ENCODE measurements around the gene PTPRH.
A peak's percentile ranks its signal among the peaks of the same experiment; 100 is the strongest.
"Not testable (repeated sequence)": the region's sequence is repeated elsewhere in the genome, so short reads cannot be mapped to it uniquely, and the experiment has no call there.

The PTPRH gene

DNA sequence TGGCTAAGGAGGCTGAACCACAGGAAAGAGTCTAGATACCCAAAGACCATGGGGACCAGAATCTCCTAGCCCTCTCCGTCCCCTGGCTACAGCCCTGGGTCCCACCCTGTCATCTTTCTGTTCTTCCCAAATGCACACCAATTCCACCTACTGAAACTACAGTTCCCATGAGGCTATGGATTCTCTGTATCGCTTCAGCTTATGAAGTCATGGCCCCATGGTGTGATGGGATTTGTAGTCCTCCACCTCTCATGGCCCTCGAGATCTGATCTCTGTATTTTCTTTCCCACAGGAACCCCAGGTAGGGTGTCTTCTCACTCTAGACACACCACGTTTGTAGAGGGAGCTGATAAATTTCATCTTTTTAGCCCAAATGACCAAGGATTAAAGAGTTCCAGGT lies 11.8 kb downstream of the PTPRH start:
- H3K4me3 ChIP-seq (ENCODE audit: low read depth, low read length) = no peak overlapping the region
- no peak for DNase-seq (ENCODE audit: low read depth)

DNA sequence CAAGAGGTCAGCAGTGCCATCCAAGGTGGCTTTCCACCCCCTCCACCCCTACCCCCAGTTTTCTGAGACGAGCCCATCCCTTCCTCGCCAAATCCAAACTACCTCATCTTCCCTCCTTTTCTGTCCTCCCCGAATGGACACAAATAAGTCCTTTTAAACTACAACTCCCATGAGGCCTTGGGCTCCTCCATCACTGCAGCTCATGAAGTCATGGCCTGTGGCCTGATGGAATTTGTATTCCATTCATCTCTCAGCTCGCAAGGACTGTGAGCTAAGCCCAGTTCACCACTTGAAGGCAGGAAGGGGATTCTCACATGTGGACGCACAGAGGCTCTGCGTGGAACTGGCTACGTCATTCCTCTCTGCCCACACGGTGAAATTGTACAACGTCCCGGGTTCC lies 12.5 kb downstream of the PTPRH start:
- DNase-seq (ENCODE audit: low read depth) = no peak
- no peak overlapping the region for H3K4me3 ChIP-seq (ENCODE audit: low read depth, low read length)

DNA sequence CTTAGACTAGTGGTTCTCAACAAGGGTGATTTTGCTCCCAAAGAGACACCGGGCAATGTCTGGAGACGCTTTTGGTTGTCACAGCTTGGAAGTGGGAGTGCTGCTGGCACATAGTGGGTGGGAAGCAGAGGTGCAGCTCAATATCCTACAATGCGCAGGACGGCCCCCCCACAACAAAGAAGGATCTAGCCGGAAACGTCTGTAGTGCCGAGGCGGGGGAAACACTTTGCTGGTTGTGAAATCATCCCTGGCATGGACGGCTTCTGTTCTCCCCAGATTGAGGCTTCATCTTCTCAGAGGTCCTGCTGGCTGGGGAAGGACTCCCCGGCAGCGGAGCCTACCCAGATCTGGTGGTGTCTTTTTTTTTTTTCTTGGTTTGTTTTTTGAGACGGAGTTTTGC lies 15.8 kb downstream of the PTPRH start:
- DNase-seq (ENCODE audit: low read depth) = no peak
- H3K4me3 ChIP-seq (ENCODE audit: low read depth, low read length) = no peak overlapping the region

DNA sequence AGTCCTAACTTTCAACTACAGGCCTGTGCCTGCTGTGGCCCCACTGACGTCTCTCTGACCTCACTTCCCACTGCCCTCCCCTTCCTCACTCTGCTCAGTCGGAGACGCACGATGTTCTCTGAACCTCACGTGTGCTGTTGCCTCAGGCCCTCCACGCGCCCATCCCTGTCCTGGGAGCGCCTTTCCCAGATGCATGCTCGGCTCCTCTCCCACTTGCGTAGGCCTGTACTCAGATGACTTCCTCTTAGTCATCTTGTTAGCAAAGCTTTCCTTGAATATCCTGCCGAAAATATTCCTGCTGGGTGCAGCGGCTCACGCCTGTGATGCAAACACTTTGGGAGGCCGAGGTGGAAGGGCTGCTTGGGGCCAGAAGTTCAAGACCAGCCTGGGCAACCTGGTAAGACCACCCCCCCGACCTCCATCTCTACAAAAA lies 19.9 kb downstream of the PTPRH start:
- DNase-seq (ENCODE audit: low read depth) = peak; percentile 94
- no peak overlapping the region for H3K4me3 ChIP-seq (ENCODE audit: low read depth, low read length)

DNA sequence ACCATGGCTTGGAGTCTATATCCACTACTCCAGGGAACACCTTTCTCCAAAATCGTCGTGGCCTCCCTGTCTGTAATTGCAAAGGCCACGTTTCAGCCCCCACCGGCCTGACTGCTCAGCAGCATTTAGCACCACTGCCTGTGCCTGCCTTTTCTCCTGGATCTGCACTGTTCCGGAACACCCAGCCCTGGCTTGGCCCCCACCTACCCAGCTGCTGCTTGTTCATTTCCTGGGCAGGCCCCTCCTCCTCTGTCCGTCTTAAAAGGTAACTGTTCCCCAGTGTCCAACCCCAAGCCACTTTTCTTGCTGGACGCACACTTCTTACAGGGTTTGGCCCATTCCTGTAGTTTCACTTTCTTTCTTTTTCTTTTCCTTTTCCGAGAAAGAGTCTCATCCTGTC lies 20.7 kb downstream of the PTPRH start:
- DNase-seq (ENCODE audit: low read depth) = no peak
- H3K4me3 ChIP-seq (ENCODE audit: low read depth, low read length) = no peak overlapping the region

DNA sequence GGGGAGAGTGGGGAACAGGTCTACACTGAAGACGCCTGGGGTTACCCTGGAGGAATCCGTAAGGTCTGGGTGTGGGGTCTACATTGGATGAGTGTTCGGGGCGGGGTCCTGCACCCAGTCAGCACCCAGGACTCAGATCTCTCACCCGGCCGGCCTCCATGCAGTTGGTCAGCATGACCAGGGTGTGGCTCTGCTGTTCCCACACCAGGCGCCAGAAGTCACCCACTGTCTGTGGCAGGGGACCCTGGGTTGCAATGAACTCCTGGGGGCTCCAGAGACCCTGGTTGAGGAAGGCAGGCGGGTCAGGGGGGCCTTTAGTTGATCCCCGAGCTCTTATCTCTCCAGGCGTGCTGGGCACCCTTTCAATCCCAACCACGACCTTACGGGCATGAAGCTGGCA lies 23.2 kb downstream of the PTPRH start:
- H3K4me3 ChIP-seq (ENCODE audit: low read depth, low read length) = no peak overlapping the region
- DNase-seq (ENCODE audit: low read depth) = no peak

DNA sequence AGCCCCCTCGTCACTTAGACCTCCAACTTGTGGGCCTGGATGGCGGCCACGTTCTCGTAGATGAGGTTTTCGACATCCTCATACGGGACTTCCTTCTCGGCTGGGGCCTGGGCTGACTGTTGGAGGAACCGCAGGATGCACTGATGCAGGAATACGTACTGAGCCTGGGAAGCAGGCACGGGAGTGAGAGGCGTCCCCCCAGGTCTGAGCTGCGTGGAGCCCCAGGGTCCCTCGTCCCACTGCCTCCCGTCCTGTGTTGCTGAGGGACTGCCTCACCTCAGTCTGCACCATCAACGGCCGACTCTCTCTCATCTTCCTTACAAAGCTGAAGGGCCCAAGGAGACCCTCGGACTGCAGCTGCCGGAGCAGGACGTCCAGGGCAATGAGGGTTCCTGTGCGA lies 27.6 kb downstream of the PTPRH start:
- no peak for DNase-seq (ENCODE audit: low read depth)
- H3K4me3 ChIP-seq (ENCODE audit: low read depth, low read length) = no peak overlapping the region

DNA sequence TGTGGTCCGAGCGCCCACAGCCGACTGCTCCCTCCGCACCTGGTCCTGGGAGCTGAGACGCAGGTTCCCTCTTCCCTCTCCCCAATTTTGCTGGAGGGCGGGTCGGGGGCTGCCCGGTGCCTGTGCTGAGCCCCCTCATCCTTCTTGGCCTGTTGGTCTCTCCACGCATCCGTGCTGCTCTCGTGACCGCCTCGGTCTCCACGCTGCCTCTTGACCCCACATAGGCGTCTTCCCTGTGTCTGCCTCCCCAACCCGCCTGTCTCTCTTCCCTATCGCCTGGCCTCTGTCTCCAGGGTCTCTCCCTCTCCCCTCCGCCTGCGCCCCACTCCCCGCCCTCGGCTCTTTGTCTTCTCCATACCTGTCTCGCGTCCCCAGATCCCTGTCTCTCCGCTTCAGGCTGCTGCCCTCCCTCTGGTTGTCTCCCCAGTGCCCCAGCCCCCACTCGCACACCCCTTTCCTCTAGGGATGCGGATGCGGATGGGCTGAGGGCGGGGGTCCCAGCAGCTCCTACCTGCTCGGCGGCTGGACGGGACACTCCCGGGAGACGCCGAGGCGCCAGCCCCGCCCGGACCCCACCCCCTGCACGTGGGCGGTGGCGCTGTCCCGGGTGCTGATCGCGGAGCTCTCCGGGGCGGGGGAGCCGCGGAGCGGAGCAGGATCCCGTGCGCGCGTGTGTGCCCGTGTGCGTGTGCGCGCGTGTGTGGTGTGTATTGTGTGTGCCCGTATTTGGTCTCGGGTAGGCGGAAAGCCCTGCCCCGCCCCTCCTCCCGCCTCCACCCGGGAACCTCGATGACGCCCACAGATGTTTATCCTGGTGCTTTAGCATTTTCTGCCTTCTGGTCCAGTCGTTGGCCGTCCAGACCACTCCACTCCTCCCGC lies 29.5 kb downstream of the PTPRH start, which contains the start of gene SYT5:
Gene SYT5, minus strand, starts transcription at position 684 of the 879 bp plus-strand sequence. CDS start 1,248 bp downstream, outside the sequence.
- DNase-seq (ENCODE audit: low read depth) = no peak

DNA sequence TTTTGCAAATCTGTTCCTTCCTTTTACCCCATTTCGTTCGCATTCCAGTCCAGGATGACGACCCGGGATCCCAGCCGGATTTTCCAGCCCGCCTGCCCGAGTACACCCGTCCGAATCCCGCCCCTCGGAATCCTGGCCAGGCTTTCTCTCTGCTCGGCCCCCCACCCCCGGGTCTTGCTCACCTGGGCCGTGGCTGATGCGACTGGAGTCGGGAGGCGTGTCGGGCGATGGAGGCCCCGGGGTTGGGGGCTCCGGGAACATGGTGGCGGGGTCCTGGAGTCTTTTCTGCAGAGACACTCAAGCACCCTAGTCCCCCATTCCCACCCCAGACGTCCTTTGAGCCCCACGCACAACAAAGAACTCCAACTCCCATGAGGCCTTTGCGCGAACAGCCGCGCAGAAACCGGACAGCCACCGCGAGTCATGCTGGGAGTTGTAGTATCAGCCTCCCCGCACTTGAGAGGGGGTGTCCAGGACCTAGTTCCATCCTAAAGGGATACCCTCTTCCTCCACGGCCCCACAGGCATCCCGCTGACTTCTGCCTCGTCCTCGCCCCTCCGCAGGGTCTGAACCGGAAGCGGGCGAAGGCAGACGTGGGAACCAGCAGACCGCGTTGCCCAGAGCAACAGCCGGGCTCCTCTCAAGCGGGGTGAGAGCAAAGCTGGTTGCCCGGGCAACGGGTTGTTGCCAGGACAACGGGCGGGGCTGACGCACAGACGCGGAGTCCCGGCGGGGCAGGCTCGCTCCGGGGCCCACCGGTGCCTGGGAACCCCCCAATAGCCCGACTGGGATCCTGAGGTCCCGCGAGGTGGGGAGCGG lies 30.3 kb downstream of the PTPRH start:
- DNase-seq (ENCODE audit: low read depth) = peak; percentile 43
- peak overlapping the region; percentile 50 for H3K4me3 ChIP-seq (ENCODE audit: low read depth, low read length)

More for the DNA sequence above, 29.5 kb downstream of the PTPRH start, which contains the start of gene SYT5:
- peak within 1 kb of the TSS; percentile 50 for H3K4me3 ChIP-seq (ENCODE audit: low read depth, low read length)

DNA sequence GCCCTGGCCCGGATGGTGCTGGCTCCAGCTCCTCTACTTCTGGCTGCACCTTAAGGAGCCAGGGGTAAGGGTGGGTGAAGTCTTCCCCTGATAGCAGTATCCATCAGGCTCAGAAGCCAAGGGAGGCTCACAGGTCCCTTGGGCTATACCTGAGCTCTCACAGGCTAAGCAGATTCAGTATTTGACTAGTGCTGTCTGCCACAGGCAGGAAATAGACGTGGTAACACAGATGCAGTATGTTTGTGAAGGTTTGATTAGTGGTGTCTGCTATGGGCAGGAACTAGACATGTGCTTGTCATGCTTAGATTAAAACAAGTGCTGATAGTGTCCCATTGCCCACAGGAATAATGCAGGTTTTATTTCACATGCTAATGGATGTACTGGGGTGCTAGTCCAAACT lies 33.2 kb downstream of the PTPRH start:
- H3K4me3 ChIP-seq (ENCODE audit: low read depth, low read length) = no peak overlapping the region
- DNase-seq (ENCODE audit: low read depth) = no peak

DNA sequence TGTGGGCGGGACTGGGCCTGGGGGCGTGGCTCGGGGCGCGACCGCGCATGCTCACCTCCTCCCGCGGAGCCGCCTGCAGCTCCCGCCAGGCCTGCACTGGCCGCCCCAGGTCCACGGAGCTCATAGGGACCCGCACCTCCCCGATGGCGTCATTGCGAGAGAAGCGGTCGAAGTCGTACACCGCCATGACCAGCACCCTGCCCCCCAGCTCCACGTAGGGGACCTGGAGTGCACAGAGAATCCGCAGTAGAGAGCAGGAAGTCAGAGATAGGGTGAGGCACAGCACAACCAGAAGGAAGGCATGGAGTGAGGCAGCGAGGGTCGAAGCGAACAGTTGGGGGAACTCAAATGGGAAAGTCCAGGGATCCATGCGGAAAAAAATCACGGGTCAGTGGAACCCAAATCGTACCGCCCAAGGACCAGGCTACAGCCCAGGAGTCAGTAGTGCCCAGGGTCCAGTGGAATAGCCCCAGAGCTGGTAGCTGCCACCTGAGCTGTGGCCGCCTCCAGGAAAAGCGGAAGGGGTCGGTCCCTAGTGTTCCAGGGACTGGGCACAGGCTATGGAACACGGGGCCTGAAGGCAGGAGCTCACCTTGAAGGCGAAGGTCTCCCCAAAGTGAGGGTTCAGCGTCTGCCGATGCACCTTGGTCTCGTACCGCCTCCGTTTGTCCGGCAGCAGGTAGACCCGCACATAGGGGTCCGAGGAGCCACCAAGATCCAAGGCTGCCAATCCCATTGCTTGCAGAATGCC lies 34.0 kb downstream of the PTPRH start:
- H3K4me3 ChIP-seq (ENCODE audit: low read depth, low read length) = no peak overlapping the region
- DNase-seq (ENCODE audit: low read depth) = no peak

DNA sequence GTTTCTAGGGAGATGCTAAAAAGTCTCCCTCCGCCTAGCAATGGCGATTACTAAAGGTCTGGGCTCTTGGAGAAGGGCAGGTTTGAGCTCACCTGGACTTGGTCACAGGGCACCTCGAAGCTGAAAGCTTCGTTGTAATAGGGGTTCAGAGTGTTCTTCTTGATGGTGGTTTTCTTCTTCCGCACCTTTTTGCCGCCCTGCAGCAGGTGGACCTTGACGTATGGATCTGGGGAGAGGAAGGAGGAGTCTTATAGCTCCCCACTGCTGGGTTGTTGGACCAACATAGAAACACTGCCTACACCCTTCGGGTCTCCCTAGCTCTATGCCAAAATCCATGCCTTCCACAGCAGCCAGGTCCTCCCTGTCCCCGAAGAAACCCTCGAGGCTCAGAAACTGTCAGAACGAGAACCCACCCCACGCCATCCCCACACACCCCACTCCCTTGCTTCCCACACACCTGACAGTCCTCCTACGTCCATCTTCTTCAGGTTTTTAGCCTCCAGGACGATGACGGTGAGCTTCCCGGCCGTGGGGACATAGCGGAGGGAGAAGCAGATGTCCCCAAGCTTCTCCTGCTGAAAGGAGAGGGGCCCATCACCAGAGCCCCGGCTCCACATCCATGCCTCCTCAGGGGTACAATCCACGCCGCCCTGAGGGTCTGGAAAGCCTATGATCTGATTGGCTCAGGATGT lies 34.7 kb downstream of the PTPRH start:
- DNase-seq (ENCODE audit: low read depth) = no peak
- no peak overlapping the region for H3K4me3 ChIP-seq (ENCODE audit: low read depth, low read length)

DNA sequence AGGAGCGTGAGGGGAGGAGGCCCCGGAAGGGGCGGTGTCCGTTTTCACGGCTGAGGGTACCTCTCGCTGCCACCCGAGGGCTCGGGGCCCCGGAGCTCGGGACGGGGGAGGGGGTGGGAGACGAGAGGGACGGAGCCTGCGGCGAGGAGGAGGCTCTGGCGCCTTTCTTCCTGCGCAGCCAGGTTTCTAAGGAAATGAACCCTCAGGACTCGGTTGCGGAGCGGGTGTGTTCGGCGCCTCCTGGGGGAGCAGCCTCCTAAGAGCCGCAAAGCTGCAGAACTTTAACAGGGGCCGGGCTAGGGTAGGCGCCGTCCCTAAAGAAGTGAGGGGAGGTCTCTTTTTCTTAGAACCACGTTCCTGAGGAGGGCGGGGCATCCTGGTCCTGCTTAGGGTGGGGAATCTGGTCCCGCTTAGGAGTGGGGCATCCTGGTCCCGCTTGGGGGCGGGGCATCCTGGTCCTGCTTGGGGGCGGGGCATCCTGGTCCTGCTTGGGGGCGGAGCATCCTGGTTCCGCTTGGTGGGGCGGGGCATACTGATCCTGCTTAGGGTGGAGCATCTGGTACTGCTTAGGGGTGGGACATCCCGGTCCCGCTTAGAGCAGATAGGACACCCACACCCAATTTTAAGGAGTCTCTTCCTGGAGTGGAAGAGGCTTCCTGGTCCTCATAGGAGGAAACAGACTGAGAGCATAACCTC lies 35.4 kb downstream of the PTPRH start:
- no peak for DNase-seq (ENCODE audit: low read depth)
- H3K4me3 ChIP-seq (ENCODE audit: low read depth, low read length) = peak overlapping the region; percentile 54

DNA sequence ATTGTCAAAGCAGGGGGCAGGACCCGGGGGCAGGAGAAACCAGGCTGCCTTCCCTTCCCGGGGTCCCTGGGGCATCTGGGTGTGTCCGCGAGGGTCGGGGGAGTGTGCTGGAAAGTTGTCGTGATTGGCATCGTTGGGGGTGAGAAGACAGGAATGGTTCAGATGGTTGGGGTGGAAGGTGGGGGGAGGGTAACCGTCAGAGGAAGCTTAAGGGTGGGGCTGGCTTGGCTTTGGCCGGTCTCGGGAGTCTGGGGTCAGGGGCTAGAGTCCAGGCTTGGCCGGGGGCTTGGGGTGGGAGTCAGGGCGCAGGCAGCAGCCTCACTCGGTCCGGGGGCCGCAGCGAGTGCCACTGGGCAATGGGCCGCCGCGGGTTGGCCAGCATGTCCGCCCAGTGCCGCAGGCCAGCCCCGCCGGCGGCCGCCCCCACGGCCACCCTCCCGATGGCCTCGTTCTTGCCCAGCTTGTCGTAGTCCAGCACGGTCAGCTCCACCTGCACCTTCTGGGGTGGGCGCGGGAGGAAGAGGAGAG lies 36.1 kb downstream of the PTPRH start:
- peak overlapping the region; percentile 54 for H3K4me3 ChIP-seq (ENCODE audit: low read depth, low read length)
- no peak for DNase-seq (ENCODE audit: low read depth)

DNA sequence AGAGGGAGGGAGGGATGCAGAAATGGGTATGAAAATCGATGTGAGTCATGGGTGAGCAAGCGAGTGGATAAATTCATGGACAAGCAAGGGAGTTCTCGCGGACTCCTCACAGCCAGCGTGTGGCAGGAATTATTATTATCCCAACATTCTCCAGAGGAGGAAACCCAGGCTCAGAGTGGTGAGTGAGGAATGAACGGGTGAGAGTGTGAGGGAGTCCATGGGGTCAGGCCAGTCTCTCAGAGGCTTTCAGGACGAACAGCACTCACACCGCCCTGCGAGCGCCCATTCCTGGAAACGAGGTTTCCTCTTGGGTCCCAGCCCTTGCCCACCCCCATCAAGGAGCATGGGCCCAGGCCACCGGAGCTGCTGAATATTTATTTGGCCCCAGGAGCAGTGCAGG lies 36.6 kb downstream of the PTPRH start:
- DNase-seq (ENCODE audit: low read depth) = no peak
- peak overlapping the region; percentile 54 for H3K4me3 ChIP-seq (ENCODE audit: low read depth, low read length)

DNA sequence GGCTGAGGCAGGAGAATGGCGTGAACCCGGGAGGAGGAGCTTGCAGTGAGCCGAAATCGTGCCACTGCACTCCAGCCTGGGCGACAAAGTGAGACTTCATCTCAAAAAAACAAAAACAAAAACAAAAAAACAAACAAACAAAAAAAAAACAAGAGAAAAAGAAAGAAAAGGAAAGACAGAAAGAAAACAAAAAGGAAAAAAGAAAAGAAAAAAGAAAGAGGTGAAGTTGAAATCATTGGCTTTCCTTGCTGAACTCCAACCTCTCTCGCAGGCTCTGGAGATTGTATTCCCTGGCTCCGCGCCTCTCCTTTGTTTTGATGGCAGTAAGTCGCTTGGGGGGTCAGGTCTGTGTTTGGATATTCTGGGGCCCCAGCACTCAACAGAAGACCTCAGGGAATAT lies 37.0 kb downstream of the PTPRH start:
- H3K4me3 ChIP-seq (ENCODE audit: low read depth, low read length) = peak overlapping the region; percentile 54
- DNase-seq (ENCODE audit: low read depth) = not testable (repeated sequence)

DNA sequence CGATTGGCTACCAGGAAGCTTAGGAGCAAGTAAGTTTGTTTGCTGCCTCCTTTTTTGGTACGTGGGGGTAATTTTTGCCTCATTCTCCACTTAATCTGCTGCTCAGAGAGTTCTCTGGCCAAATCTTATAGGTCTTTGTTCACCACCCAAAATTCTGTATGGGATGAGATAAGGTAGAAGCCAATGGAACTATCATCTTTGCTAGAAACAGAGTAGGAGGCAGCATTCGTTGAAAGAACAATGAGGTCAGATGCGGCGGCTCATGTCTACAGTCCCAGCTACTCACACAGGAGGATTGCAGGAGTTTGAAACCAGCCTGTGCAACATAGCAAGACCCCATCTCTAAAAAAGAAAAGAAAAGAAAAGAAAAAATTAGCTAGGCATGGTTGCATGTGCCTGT lies 37.9 kb downstream of the PTPRH start:
- no peak for DNase-seq (ENCODE audit: low read depth)
- no peak overlapping the region for H3K4me3 ChIP-seq (ENCODE audit: low read depth, low read length)

DNA sequence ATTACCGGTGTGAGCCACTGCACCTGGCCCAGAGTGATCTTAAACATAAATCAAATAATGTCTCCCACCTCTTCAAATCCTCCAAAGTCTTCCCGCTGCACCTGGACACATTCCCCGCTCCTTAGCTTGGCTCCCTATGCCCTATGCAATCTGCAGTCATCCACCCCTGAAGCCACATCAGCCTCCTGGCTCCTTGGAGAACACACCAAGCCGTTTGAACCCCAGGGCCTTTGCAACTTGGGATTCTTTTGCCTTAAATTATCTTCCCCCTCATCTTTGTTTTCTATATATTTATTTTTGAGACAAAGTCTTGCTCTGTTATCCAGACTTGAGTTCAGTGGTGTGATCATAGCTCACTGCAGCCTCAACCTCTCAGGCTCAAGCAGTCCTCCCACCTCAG lies 40.2 kb downstream of the PTPRH start:
- DNase-seq (ENCODE audit: low read depth) = no peak
- H3K4me3 ChIP-seq (ENCODE audit: low read depth, low read length) = no peak overlapping the region

Measured in skeletal muscle cell (primary cell).